Stomach (tissue), 4 donors: Measurements from ENCODE around the gene EEF1AKMT1.

Source experiments
- CTCF ChIP-seq, 7 experiments: fragments of 450-650 bp in 4 of 7; fragments of 200-600 bp in 3 of 7; sonication (generic) in 3 of 7; IDR thresholded peaks; one replicate each; pipeline ENCODE4 v1.5.1; 2016 to 2019; ENCODE audit warnings: antibody characterized with exemption in 7 of 7, control low read depth in 2 of 7, mild to moderate bottlenecking in 1 of 7
- EP300 ChIP-seq: sonication (generic); formaldehyde crosslinking; IDR thresholded peaks from one replicate; pipeline ENCODE4 v1.6.1; 2017; ENCODE audit warnings: antibody characterized with exemption
- POLR2A ChIP-seq, 4 donors: fragments of 450-650 bp; IDR thresholded peaks; one replicate each; pipeline ENCODE4 v1.6.1; 2016; ENCODE audit warnings: antibody characterized with exemption in 4 of 4, control low read depth in 2 of 4, mild to moderate bottlenecking in 1 of 4, moderate library complexity in 1 of 4
- POLR2AphosphoS5 ChIP-seq, 3 donors: sonication (generic); formaldehyde crosslinking; IDR thresholded peaks; one replicate each; pipeline ENCODE4 v1.6.1; 2016; ENCODE audit warnings: antibody characterized with exemption in 3 of 3

- no peak for TF ChIP-seq POLR2AphosphoS5 (IDR thresholded peaks at IDR 0.05)
- no peak for TF ChIP-seq CTCF (IDR thresholded peaks at IDR 0.05)
- no peak for TF ChIP-seq EP300
- no peak for TF ChIP-seq POLR2A (IDR thresholded peaks at IDR 0.05)
These were observed 1.2 kb downstream of the EEF1AKMT1 start for GRCh38 chr13:20772401-20773131.
